ENCODE data around the gene FLRT2.

FLRT2 gene

GRCh38 chr14:85516239-85517113, 13.5 kb upstream of the FLRT2 start:
- Histone ChIP-seq H3K4me1 (ENCODE audit: control insufficient read depth, low read length) (no peaks in the 10 kb centered on the region), H3K27me3 (ENCODE audit: control insufficient read depth, low read length) (no peaks in the 10 kb centered on the region), H3K9me2 (replicated peaks; ENCODE audit: control insufficient read depth, low read length) (no peaks in the 10 kb centered on the region), H3K9me3 (ENCODE audit: control insufficient read depth, insufficient read depth, low read length) (no peaks in the 10 kb centered on the region), H3K79me2 (ENCODE audit: control insufficient read depth, low read length) (no peaks in the 10 kb centered on the region), H3F3A (ENCODE audit: control insufficient read depth, insufficient read depth) (no peaks in the 10 kb centered on the region), H3K4me3 (ENCODE audit: low read length) (no peak overlapping the region), H4K20me1 (ENCODE audit: control insufficient read depth, insufficient read depth, low read depth, low read length) (no peaks in the 10 kb centered on the region), H3K36me3 (ENCODE audit: control insufficient read depth, low read length) (no peaks in the 10 kb centered on the region), H3K27ac (ENCODE audit: low read depth, low read length) (no peak overlapping the region), H3K4me2 (ENCODE audit: low read length) (no peak overlapping the region)
- TF ChIP-seq CTCF (IDR thresholded peaks at IDR 0.05; ENCODE audit: low read depth, low read length, poor library complexity, severe bottlenecking) (no peak), EZH2phosphoT487 (IDR thresholded peaks at IDR 0.05; ENCODE audit: borderline replicate concordance, low read length) (no peak)

- no peaks in the 10 kb centered on the region for H3K4me1 ChIP-seq (ENCODE audit: control insufficient read depth, low read length)
- H3F3A ChIP-seq (ENCODE audit: control insufficient read depth, insufficient read depth): no peaks in the 10 kb centered on the region
- no peaks in the 10 kb centered on the region for H4K20me1 ChIP-seq (ENCODE audit: control insufficient read depth, insufficient read depth, low read depth, low read length)
- no peak overlapping the region for H3K27ac ChIP-seq (ENCODE audit: low read depth, low read length)
- TF ChIP-seq CTCF (IDR thresholded peaks at IDR 0.05; ENCODE audit: low read depth, low read length, poor library complexity, severe bottlenecking) (no peak), EZH2phosphoT487 (IDR thresholded peaks at IDR 0.05; ENCODE audit: borderline replicate concordance, low read length) (no peak)
- H3K9me2 ChIP-seq (replicated peaks; ENCODE audit: control insufficient read depth, low read length): no peaks in the 10 kb centered on the region
- H3K36me3 ChIP-seq (ENCODE audit: control insufficient read depth, low read length): no peaks in the 10 kb centered on the region
- no peaks in the 10 kb centered on the region for H3K27me3 ChIP-seq (ENCODE audit: control insufficient read depth, low read length)
- H3K79me2 ChIP-seq (ENCODE audit: control insufficient read depth, low read length): no peaks in the 10 kb centered on the region
- H3K4me2 ChIP-seq (ENCODE audit: low read length): no peak overlapping the region
- no peak overlapping the region for H3K4me3 ChIP-seq (ENCODE audit: low read length)
- H3K9me3 ChIP-seq (ENCODE audit: control insufficient read depth, insufficient read depth, low read length): no peaks in the 10 kb centered on the region
Measured at GRCh38 chr14:85517114-85517688, 12.7 kb upstream of the FLRT2 start.

GRCh38 chr14:85519661-85520305, 10.2 kb upstream of the FLRT2 start:
- Histone ChIP-seq H3K4me1 (ENCODE audit: control insufficient read depth, low read length) (no peaks in the 10 kb centered on the region), H3K79me2 (ENCODE audit: control insufficient read depth, low read length) (no peaks in the 10 kb centered on the region), H3K27ac (ENCODE audit: low read depth, low read length) (no peak overlapping the region), H3K27me3 (ENCODE audit: control insufficient read depth, low read length) (no peaks in the 10 kb centered on the region), H4K20me1 (ENCODE audit: control insufficient read depth, insufficient read depth, low read depth, low read length) (no peaks in the 10 kb centered on the region), H3K4me2 (ENCODE audit: low read length) (no peak overlapping the region), H3K4me3 (ENCODE audit: low read length) (no peak overlapping the region), H3F3A (ENCODE audit: control insufficient read depth, insufficient read depth) (no peaks in the 10 kb centered on the region), H3K9me3 (ENCODE audit: control insufficient read depth, insufficient read depth, low read length) (no peaks in the 10 kb centered on the region), H3K9me2 (replicated peaks; ENCODE audit: control insufficient read depth, low read length) (no peaks in the 10 kb centered on the region), H3K36me3 (ENCODE audit: control insufficient read depth, low read length) (no peaks in the 10 kb centered on the region)
- TF ChIP-seq CTCF (IDR thresholded peaks at IDR 0.05; ENCODE audit: low read depth, low read length, poor library complexity, severe bottlenecking) (no peak), EZH2phosphoT487 (IDR thresholded peaks at IDR 0.05; ENCODE audit: borderline replicate concordance, low read length) (no peak)

All from DOHH2 (cell line).